Kidney tubule cell (primary cell): ENCODE measurements around the gene ABHD12.

Experiments
- DNase-seq: peaks from one replicate; pipeline ENCODE4 v3.0.0-alpha.2; 2018; ENCODE audit warnings: low spot score

Gene ABHD12

DNA sequence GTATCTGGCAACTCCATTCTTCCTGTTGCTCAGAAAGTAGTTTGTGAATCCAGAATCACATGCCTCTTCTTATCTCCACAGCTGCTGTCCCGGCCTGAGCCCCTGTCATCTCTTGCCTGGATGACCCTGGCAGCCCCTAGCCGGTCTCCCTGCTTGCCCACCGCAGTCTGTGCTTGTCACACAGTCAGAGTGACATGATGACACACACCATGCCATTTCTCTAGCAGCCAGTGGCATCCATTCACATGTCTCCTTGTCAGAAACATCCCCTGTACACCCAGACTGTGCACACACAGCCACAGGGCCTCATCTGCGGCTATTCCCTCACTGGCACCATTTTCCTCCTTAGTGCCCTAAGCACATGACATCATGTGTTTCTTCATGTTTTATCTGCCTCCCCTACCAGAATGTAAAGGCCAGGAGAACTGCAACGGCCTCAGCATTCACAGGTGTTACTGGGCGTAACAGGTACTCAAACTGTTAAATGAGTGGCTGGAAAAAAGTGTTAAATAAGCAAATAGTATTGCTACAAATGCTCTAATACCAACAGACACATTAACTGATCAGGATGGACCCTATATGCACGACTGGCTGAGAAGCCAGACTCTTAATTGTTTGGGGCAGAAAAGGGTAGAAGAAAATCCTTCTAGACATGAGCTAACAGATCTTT is 9.6 kb downstream of the ABHD12 start:
- no peak for DNase-seq

DNA sequence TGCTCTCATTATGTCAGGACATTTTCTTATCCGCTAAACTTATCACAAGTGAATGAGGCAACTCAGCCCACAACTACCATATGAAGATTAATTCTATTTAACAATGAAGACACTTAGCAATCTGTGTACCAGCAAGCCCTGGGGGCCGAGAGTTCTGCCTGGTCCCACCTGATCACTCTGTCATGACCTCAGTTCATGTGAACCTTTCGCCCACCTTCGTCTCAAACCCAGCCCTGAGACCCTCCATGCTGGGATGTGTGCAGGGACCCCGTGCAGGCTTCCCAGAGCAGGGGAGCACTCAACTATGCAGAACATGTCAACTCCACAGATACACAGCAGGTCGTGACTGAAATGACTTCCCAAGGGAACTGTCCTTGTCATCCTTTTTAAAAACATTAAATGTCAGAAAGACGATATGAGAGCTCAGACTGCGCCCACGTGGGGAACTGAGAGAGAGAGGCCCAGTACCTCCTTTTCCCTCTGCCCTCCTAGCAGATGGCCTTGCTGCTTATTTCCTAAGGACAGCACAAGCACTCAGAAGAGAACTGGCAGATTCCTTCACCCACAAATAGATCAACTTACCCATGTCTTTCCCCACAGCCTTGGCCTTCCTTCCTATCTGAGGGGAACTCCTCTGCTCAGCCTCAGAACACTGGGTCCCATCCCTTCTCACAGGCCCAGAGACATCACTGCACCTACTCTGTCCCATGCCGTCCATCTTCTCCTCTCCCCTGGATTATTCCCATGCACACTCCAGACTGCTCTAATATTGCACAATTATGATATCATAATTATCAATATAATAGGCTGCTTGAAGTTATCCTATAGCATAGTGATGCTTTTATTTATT is 11.5 kb downstream of the ABHD12 start:
- DNase-seq: no peak

DNA sequence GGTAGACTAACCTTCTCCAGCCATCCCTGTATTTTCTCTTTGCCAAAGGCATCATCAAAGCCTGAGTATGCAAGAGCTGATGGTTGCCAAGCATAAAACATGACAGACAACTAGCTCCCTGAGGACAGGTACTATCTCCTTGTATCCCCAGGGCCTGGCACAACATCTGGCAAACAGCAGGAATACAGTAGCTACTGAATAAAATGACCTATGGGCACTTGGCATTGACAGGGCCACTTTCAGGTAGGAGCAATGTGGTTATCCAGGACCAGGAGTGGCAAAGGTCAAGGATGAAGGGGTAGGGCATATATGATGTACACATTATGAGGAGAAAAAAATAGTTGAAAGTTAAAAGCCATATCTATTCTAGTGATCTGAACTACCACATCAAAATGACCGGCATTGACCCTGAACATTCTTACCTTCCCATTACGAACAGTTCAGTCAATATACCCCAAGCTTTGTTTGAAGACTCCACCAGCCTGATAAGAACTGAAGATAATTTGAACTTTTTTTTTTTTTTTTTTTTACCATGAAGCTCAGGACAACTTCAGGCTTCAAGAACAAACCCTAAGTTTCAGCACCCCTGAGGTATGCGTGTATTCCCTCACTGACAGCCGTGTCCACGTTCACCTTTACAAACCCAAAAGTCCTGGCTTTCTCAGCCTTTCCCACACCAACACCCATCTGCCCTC is 12.3 kb downstream of the ABHD12 start:
- DNase-seq: no peak

DNA sequence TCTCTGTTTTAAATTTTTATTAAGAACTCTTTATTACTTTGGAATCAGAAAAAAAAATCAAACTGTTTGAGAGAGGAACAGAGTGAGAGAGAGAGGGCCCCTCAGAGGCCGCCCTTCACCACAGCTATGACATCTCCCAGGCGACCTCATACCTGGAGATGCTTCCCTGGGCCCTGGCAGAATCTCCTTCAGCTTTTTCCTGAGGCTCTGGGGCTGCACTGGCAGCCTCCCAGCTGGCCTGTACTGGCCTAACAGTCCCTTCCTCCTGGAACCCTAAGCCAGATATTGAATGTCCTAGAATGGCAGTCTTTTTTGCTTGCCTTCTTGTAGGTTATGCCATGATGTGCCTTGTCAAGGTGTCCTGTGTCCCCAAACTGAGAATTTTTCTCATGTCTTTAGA is 13.7 kb downstream of the ABHD12 start:
- no peak for DNase-seq

DNA sequence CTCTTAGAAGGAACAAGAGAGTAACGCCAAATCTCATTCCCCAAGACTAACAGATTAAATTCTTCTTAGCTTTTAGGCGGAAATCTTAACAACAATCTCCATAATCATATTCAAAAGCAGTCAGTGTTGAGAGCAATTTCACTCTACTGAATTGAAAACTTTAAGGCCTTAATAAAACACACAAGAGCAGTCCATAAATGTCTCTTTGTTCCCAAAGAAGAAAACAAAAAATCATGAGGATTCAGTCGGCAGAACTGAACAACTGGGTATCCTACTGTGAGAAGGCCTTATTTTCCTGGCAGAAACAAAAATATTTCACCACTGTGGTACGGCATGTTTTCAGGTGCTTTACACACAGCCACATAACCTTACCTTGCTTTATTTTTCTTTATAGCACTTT is 14.4 kb downstream of the ABHD12 start:
- no peak for DNase-seq

DNA sequence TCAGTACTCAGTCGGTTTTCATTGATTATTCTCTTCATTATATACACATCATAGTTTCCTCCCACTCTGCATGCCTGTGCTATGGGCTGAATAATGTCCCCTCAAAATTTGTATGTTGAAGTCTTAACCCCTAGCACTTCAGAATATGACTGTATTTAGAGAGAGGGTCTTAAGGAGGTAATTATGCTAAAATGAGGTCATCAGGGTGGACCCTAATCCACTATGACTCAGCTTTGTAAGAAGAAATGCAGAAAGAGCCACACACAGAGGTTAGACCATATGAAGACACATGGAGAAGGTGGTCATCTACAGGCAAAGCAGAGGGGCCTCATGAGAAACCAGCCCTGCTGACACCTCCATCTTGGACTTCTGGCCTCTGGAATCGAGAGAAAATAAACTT is 15.8 kb downstream of the ABHD12 start:
- no peak for DNase-seq

DNA sequence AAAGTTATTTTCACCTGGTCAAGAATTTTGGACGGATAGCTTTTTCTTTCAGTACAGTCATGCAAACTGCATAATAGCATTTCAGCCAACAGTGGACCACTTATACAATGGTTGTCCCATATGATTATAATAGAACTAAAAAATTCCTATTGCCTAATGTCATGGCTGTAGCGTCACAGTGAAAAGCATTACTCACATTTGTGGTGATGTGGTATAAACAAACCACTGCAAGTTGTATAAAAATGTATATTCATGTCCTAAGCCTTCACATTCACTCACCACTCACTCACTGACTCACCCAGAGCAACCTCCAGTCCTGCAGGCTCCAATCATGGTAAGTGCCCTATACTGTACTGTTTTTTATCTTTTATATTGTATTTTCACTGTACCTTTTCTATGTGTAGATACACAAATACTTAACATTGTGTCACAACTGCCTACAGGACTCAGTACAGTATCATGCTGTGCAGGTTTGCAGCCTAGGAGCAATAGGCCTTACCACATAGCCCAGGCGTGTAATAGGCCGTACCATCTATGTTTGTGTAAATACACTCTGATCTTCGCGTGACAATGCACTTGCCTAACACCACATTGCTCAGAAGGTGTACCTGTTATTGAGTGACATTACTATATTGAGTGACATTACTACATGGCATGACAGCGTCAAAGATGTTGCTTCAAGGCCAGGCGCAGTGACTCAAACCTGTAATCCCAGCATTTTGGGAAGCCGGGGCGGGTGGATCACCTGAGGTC is 17.9 kb downstream of the ABHD12 start:
- DNase-seq: peak; percentile 93

DNA sequence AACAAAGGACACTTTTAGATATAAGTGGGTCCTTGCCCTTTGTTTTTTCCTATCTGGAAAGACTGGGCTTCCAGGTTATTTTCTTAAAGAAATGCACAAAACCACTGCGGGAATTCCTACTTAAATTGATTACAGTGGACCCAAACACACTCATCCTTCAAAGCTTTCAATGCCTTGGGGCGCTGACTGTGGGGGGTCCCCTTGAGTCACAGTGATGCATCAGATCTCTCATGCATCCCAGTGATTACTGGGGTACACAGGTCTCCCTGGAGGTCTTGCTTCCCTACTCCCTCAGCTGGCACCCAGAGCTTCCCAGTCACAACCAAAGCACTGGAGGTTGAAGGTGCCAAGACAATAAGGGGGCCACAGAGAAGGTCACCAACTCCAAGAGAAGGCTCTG is 20.7 kb downstream of the ABHD12 start:
- no peak for DNase-seq

DNA sequence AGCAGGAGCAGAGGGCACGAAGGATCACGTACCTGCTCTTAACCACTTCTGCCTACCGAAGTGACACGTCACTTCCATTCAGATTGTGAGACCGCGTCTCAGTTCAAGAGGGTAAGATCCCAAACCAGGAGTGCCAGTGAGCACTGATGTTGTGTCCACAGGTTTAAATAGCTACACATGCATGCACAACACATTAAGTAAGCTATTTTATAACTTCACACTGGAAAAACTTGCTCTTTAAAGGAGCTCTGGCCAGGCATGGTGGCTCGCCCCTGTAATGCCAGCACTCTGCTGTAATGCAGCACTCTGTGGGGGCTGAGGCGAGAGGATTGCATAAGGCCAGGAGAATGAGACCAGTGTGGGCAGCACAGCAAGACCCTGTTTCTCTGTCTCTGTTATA is 21.1 kb downstream of the ABHD12 start:
- DNase-seq: peak; percentile 77

DNA sequence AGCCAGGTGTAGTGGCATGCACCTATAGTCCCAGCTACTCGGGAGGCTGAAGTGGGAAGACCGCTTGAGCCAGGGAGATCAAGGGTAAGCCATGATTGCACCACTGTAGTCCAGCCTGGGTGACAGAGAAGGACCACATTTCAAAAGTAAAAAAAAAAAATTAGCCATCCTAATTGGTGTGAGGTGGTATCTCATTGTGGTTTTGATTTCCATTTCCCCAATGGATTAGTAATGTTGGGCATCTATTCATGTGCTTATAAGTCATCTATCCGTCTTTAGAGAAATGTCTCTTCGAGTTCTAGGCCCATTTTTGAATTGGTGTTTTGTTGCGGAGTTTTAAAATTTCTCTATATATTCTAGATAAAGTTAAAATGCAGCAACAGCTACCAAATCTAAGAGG is 21.7 kb downstream of the ABHD12 start:
- DNase-seq: no peak

DNA sequence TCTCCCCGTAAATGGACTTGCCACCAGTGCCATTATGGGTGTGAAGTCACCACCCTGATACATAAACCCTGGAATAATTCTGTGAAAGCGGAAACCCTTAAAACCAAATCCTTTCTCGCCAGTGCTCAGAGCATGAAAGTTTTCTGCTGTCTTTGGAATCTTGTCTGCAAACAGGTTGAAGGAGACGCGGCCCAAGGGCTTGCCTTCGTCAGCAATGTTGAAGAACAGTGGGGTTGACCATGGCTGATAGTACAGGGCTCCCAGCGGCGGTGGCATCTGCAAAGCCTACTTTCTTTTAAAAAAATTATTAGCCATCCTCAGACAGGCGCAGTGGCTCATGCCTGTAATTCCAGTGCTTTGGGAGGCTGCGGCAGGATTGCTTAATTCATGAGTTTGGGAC is 22.1 kb downstream of the ABHD12 start:
- DNase-seq: no peak

DNA sequence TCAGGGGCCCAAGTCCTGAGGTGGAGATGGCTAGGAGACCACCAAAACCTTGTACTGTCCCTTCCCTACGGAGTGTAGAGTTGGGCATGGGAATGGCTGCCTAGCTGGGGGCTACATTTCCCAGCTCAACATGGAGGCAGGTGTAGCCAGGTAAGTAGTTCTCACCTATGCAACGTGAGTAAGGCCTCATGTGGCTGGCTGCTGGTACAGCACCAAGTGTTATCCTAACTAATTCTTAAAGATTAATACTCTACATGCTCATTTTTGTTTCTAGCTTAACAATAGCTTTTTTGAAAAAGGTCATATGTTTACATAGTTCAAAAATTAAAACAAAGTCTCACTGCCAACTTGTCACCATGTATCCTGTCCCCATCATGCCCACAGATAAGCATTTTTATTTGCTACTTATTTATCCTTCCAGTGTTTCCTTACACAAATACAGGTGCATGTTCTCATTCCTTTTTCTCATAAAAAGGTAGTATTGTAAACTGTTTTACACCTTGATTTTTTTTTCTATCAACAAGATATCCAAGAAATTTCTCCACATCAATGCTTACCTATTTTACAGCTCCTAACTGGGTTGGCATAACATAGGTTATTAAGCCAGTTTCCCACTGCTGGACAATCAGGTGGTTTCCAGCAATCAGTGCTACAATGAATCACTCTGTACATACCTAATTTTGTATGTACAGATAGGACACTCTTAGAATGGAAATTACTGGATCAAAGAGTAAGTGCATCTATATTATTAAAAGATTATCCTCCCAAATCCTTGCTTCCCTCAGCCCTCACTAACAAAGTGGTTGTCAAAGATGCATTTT is 25.5 kb downstream of the ABHD12 start:
- peak; percentile 16 for DNase-seq

DNA sequence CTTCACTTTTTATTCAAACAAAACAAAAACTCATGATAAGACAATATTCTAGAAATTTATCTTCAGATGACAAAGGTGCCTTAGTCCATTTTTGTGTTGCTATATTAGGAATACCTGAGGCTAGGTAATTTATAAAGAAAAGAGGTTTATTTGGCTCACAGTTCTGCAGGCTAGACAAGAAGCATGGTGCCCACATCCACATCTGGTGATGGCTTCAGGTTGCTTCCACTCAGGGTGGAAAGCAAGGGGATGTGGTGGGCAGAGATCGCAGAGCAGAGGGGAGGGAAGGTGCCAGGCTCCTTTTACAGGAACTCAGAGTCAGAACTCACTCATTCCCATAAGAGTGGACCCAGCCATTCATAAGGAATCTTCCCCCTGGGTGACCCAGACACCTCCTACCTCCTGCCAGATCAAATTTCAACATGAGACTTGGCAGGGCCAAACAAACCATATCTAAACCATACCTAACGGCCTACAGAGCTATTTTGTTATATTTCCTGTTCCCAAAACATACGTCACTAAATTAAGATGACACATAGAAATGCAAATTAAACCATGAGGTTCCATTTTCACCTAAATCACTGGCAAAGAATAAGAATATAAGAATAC is 26.4 kb downstream of the ABHD12 start:
- DNase-seq: no peak

DNA sequence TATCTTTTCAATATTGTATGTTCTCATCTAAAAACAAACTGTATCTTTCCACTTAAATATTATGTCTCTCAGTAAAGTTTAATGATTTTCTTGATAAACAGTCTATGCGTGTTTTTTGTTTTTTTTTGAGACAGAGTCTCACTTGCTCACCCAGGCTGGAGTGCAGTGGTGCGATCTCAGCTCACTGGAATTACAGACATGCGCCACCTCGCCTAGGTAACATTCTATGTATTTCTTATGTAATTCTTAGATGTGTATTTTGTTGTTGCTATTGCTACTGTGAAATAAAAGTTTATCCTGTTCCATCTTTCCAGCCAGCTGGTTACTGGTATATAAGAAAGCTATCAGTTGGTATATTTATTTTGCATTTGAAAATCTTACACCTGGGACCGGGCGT is 29.4 kb downstream of the ABHD12 start:
- peak; percentile 78 for DNase-seq

DNA sequence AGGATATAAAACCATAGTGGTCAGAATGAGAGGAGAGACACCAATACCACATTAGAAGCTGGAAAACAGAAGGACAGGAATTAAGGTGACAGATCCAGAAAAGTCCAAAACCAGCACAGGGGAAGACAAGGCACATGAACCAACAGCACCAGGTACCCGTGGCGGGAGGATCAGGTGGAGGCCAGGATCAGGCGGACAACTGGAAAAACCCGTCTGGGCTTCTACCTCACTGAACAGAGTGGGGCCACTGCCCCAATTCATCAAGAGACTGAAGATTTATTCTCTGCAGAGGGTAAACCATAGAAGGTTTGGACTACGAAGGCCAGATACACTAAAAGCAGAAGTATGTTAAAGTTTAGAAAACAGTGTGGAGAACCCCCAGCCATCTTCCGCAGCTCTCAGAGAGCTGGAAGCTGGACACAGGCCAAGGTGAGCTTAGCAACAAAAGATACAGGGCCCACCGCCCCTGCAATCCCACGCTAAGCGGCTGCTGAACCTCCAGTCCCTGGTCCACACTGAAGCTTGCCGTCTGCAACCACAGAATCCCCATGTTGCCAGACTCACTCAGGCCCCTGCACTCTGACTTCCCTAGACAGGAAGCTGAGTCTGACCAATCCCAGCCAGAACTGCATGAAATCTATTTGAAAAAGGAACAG is 29.9 kb downstream of the ABHD12 start:
- DNase-seq: peak; percentile 64

DNA sequence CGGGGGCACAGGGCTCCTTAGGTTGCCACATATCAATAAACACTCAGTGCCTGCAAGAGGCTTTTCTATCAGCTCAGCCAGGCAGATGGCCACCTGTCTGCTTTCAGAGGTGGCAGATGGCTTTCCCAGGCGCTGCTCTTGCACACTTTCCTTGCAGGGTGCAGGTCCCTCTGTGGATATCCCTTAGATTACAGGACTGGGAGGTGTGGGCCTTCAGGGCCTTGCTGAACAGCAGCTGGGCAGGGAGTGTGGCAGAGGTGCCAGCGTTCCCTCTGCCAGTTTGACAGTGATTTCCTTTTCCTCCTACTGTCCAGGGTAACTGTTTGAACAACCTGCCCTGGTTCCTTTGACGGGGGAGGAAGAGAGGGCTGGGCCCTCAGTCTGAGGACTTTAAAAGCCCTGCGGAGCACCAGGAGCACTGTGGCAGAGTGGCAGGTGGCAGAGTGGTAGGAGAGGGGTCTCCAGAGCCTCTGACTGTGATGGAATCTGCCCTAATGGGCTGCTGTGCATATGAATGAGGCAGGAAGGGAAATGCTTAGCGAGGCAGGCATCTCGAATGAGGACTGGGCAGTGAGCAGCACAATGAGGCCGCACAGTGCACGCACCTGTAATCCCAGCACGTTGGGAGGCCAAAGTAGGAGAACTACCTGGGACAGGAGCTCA is 34.2 kb downstream of the ABHD12 start:
- DNase-seq: no peak

DNA sequence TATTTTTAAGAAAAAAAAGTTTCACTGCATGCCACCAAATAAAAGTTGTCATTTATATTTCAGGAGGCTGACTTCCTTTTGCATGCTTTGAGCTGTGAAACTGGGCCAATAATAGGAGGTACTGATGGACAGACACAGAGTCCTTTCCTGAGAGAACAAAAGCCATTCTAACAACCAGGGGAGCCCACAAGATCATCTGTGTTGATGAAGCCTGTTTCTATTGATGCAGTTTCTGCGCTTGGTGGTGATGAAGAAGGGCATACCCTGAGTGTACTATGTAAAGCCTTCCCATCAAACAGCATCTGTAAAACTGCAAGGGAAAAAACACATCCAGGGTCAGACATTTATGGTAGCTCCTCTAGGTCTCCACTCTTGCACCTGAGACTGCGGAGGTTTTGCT is 34.8 kb downstream of the ABHD12 start:
- DNase-seq: no peak

DNA sequence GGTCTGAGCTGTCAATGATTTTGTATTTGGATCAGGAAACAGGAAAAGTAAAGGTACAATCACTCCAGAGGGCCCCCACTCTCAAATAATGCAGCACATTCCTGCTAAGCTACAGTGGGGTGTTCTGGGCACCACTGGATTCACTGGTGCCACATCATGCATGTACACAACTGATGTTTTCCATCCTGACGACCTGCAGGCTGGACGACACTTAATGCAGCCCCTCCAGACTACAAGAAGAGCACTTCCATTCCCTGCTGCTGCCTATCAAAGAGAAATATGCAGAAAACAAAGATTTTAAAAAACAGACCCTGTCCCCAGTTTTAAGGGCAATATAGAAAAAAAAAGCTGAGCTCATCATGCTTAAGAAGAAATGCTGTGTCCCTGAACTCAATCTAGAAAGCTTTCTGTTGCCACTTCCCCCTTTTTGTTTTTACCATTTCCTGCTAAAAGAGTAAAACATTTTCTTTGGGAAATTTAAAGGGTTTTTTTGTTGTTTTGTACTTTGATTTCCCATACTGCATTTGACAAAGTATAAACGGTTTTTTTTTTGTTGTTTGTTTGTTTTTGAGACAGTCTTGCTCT is 35.5 kb downstream of the ABHD12 start:
- no peak for DNase-seq
